HG03135 (cell line): ENCODE data around the gene FNDC10.

Source experiments
- ATAC-seq: cut with Tn5 transposase; IDR thresholded peaks from one replicate; pipeline ENCODE4 v1.9.1; 2021; ENCODE audit warnings: mild to moderate bottlenecking, moderate library complexity; ENCODE audit not compliant: unreplicated experiment

Gene FNDC10

GRCh38 chr1:1550087-1550486 is 49.8 kb downstream of the FNDC10 start:
- ATAC-seq, result no peak

GRCh38 chr1:1548591-1548990 is 51.3 kb downstream of the FNDC10 start:
- ATAC-seq, result no peak
